K562 (cell line): Measurements from ENCODE around the gene SAMD8. TPM values are rescaled to one million over a fixed set of nuclear protein-coding genes. Genes with fewer than 3 reads are reported as not detected.
A peak's percentile ranks its signal among the peaks of the same experiment; 100 is the strongest.

Experiments used
- E2F5 ChIP-seq: sonication (generic); formaldehyde crosslinking; IDR thresholded peaks from 2 replicates; pipeline ENCODE4 v1.8.0; 2022; ENCODE audit warnings: mild to moderate bottlenecking, missing genetic modification reagents
- HMGN3 ChIP-seq: IDR thresholded peaks from 2 replicates; pipeline ENCODE4 v1.6.1; 2011; ENCODE audit warnings: borderline replicate concordance, low read depth, mild to moderate bottlenecking, mixed read lengths, low read length; ENCODE audit not compliant: insufficient read length; ENCODE audit errors: extremely low read depth
- MAFG ChIP-seq: fragments of 450-650 bp; conservative IDR thresholded peaks from 2 replicates; pipeline ENCODE4 v1.6.1; 2016; ENCODE audit warnings: missing genetic modification characterization, missing compliant biosample characterization
- NCOA4 ChIP-seq: fragments of 450-650 bp; IDR thresholded peaks from 2 replicates; pipeline ENCODE4 v1.6.1; 2018; ENCODE audit warnings: mild to moderate bottlenecking; ENCODE audit not compliant: partially characterized antibody
- POLR2AphosphoS5 ChIP-seq: IDR thresholded peaks from 2 replicates; pipeline ENCODE4 v1.6.1; 2011; ENCODE audit warnings: mild to moderate bottlenecking, low read depth, low read length, moderate library complexity; ENCODE audit not compliant: control insufficient read depth, insufficient read depth
- PTRF ChIP-seq: fragments of 450-650 bp; IDR thresholded peaks from 2 replicates; pipeline ENCODE4 v1.6.1; 2016; ENCODE audit warnings: mild to moderate bottlenecking, missing genetic modification characterization, missing compliant biosample characterization
- RAD51 ChIP-seq: fragments of 450-650 bp; IDR thresholded peaks from 2 replicates; pipeline ENCODE4 v1.7.1; 2016; ENCODE audit warnings: low read depth, mild to moderate bottlenecking, borderline replicate concordance
- SMARCC2 ChIP-seq: fragments of 450-650 bp; IDR thresholded peaks from 2 replicates; pipeline ENCODE4 v1.6.1; 2017; ENCODE audit warnings: antibody characterized with exemption, moderate library complexity, mild to moderate bottlenecking, low read depth
- ZBTB11 ChIP-seq, 3 experiments: fragments of 200-800 bp in 1 of 3; fragments of 250-450 bp in 1 of 3; fragments of 450-650 bp in 1 of 3; sonication (Bioruptor Pico) in 1 of 3; sonication (Bioruptor generic) in 1 of 3; formaldehyde crosslinking in 1 of 3; IDR thresholded peaks; 2 replicates each; pipeline versions ENCODE4 v1.6.1 to v1.8.0; 2016 to 2022; ENCODE audit warnings: mild to moderate bottlenecking in 2 of 3, missing genetic modification characterization in 2 of 3, missing compliant biosample characterization in 1 of 3, moderate library complexity in 1 of 3
- ZNF121 ChIP-seq: sonication (generic); formaldehyde crosslinking; conservative IDR thresholded peaks from 2 replicates; pipeline ENCODE4 v1.8.0; 2022; ENCODE audit warnings: missing genetic modification reagents
- ZNF41 ChIP-seq: fragments of 250-450 bp; sonication (Bioruptor Pico); conservative IDR thresholded peaks from 2 replicates; pipeline ENCODE4 v1.4.0; 2020; ENCODE audit warnings: mild to moderate bottlenecking
- ZNF518B ChIP-seq: fragments of 250-450 bp; sonication (Bioruptor Pico); IDR thresholded peaks from 2 replicates; pipeline ENCODE4 v1.5.0; 2021; ENCODE audit warnings: mild to moderate bottlenecking, moderate library complexity
- ZNF561 ChIP-seq: fragments of 450-650 bp; formaldehyde crosslinking; conservative IDR thresholded peaks from 2 replicates; pipeline ENCODE4 v1.4.0; 2020; ENCODE audit warnings: mild to moderate bottlenecking, moderate library complexity
- polyA plus RNA-seq, 8 experiments: library from polyadenylated mRNA; depleted of rRNA in 4 of 8; stranded (reverse) in 5 of 8; unstranded in 3 of 8; fragments of >200 nt; fragmentation: Nextera tagmentation in 2 of 8; fragmentation: Illumina TruSeq in 1 of 8; extraction: Ambion mirVana in 2 of 8; extraction: Trizol in 1 of 8; gene quantifications; 2 replicates each; pipeline versions ENCODE4 v1.2.1 to v1.2.3, GENCODE V29; 2011 to 2014; ENCODE audit warnings: inconsistent platforms in 1 of 8, missing spikeins in 1 of 8
- total RNA-seq, 7 experiments: library from RNA; depleted of rRNA in 6 of 7; stranded (reverse); fragments of >200 nt in 6 of 7; fragmentation: Illumina TruSeq in 2 of 7; extraction: Trizol in 2 of 7; gene quantifications; 2 replicates each; pipeline versions ENCODE4 v1.2.1 to v1.2.3, GENCODE V29; 2011 to 2021; ENCODE audit warnings: low replicate concordance in 1 of 7
- TF ChIP-seq, protein P1 (sequence below): sonication (generic); formaldehyde crosslinking; IDR thresholded peaks from 2 replicates; pipeline ENCODE4 v1.8.0; 2022; ENCODE audit warnings: mild to moderate bottlenecking, missing genetic modification reagents, borderline replicate concordance

The SAMD8 gene
- total and polyA plus RNA-seq, 9 of the 15 experiments (the other 6 are each of a cell fraction or from before 2014, with no cell fraction given): 2.7 to 16.1 (median 6.2) TPM

DNA sequence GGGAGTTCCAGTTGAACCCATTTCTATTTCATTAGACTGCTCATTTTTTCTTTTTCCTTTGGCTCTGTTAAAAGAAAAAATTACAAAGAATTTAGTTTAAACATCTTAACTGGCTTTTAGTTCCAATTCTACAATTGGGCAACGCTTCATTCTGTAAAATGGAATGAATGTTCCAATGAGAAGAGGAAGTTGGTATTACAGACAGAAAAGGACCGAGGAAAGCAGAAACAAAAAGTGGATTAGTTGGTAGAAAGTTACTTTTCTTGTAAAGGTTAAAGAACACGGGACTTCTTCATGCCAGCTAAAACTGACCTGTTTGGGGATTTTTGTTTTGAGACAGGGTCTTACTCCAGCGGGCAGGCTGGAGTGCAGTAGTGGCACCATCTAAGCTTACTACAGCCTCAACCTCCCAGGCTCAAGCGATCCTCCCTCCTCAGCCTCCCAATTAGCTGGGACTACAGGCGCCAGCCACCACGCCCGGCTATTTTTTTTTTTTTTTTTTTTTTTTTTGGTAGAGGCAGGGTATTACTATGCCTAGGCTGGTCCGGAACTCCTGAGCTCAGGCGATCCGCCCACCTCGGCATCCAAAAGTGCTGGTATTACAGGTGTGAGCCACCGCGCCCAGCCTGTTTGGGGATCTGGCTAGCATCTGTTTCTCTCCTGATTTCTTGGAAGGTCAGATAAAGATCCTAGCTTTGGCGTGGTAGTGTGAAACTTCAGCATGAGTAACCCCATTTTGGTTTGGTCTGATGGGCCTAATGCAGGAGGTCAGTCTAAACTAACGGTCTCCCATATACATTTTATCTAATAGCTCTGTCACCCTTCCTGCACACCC lies 97.8 kb downstream of the SAMD8 start (continued):
- TF ChIP-seq HMGN3 (no peak), E2F5 (CRISPR knock-in tag) (no peak), ZNF41 (CRISPR knock-in tag) (peak; percentile 89), NCOA4 (no peak), POLR2AphosphoS5 (no peak), ZBTB11 (CRISPR knock-in tag; IDR thresholded peaks at IDR 0.05) (peak in 1 of 3 experiments; percentile 80; a peak in 2 of 6 replicates), ZNF561 (CRISPR knock-in tag) (peak; percentile 48; the same call in 1 of the 2 replicates), RAD51 (no peak), ZNF518B (CRISPR knock-in tag) (no peak), MAFG (tag) (no peak), PTRF (tag) (peak; percentile 92), SMARCC2 (no peak), ZNF121 (no peak)
- TF ChIP-seq, protein P1, sequence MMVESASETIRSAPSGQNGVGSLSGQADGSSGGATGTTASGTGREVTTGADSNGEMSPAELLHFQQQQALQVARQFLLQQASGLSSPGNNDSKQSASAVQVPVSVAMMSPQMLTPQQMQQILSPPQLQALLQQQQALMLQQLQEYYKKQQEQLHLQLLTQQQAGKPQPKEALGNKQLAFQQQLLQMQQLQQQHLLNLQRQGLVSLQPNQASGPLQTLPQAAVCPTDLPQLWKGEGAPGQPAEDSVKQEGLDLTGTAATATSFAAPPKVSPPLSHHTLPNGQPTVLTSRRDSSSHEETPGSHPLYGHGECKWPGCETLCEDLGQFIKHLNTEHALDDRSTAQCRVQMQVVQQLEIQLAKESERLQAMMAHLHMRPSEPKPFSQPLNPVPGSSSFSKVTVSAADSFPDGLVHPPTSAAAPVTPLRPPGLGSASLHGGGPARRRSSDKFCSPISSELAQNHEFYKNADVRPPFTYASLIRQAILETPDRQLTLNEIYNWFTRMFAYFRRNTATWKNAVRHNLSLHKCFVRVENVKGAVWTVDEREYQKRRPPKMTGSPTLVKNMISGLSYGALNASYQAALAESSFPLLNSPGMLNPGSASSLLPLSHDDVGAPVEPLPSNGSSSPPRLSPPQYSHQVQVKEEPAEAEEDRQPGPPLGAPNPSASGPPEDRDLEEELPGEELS (CRISPR knock-in tag): no peak
